GM18499 (cell line): ENCODE results near the gene MARCHF3.
A peak's percentile ranks its signal among the peaks of the same experiment; 100 is the strongest.
"Not testable (repeated sequence)": the region's sequence is repeated elsewhere in the genome, so short reads cannot be mapped to it uniquely, and the experiment has no call there.

Experiments
- ATAC-seq: cut with Tn5 transposase; IDR thresholded peaks from one replicate; pipeline ENCODE4 v1.9.1; 2021; ENCODE audit warnings: moderate number of reproducible peaks; ENCODE audit not compliant: insufficient read depth, unreplicated experiment

MARCHF3 gene

GRCh38 chr5:126854526-126855110, 175.7 kb downstream of the MARCHF3 start:
- no peak for ATAC-seq

- not testable (repeated sequence) for ATAC-seq
Measured at GRCh38 chr5:126853541-126854307, 176.6 kb downstream of the MARCHF3 start.

GRCh38 chr5:126852841-126853271, 177.5 kb downstream of the MARCHF3 start:
- no peak for ATAC-seq

GRCh38 chr5:126852091-126852571, 178.2 kb downstream of the MARCHF3 start:
- peak; percentile 85 for ATAC-seq

GRCh38 chr5:126851501-126852011, 178.8 kb downstream of the MARCHF3 start:
- no peak for ATAC-seq

- no peak for ATAC-seq
Measured at GRCh38 chr5:126849101-126849678, 181.2 kb downstream of the MARCHF3 start.

- no peak for ATAC-seq
Measured at GRCh38 chr5:126848253-126848652, 182.1 kb downstream of the MARCHF3 start.

GRCh38 chr5:126847826-126848251, 182.5 kb downstream of the MARCHF3 start:
- ATAC-seq: no peak

- ATAC-seq: no peak
Measured at GRCh38 chr5:126847456-126847820, 182.9 kb downstream of the MARCHF3 start.

GRCh38 chr5:126846744-126847455, 183.5 kb downstream of the MARCHF3 start:
- ATAC-seq: no peak

GRCh38 chr5:126846344-126846743, 184.0 kb downstream of the MARCHF3 start:
- ATAC-seq: no peak

- peak; percentile 64 for ATAC-seq
Measured at GRCh38 chr5:126845470-126846070, 184.8 kb downstream of the MARCHF3 start.

GRCh38 chr5:126843375-126843774, 187.0 kb downstream of the MARCHF3 start:
- ATAC-seq: not testable (repeated sequence)

- not testable (repeated sequence) for ATAC-seq
Measured at GRCh38 chr5:126839407-126839806, 191.0 kb downstream of the MARCHF3 start.

GRCh38 chr5:126837906-126838539, 192.3 kb downstream of the MARCHF3 start:
- ATAC-seq: no peak

GRCh38 chr5:126837242-126837641, 193.1 kb downstream of the MARCHF3 start:
- ATAC-seq: no peak

GRCh38 chr5:126836778-126837177, 193.6 kb downstream of the MARCHF3 start:
- no peak for ATAC-seq

GRCh38 chr5:126831156-126831555, 199.2 kb downstream of the MARCHF3 start:
- no peak for ATAC-seq

GRCh38 chr5:126830061-126830460, 200.3 kb downstream of the MARCHF3 start:
- no peak for ATAC-seq

- no peak for ATAC-seq
Measured at GRCh38 chr5:126829098-126829497, 201.3 kb downstream of the MARCHF3 start.
